ENCODE results near the gene ATL2.

ATL2 gene

DNA sequence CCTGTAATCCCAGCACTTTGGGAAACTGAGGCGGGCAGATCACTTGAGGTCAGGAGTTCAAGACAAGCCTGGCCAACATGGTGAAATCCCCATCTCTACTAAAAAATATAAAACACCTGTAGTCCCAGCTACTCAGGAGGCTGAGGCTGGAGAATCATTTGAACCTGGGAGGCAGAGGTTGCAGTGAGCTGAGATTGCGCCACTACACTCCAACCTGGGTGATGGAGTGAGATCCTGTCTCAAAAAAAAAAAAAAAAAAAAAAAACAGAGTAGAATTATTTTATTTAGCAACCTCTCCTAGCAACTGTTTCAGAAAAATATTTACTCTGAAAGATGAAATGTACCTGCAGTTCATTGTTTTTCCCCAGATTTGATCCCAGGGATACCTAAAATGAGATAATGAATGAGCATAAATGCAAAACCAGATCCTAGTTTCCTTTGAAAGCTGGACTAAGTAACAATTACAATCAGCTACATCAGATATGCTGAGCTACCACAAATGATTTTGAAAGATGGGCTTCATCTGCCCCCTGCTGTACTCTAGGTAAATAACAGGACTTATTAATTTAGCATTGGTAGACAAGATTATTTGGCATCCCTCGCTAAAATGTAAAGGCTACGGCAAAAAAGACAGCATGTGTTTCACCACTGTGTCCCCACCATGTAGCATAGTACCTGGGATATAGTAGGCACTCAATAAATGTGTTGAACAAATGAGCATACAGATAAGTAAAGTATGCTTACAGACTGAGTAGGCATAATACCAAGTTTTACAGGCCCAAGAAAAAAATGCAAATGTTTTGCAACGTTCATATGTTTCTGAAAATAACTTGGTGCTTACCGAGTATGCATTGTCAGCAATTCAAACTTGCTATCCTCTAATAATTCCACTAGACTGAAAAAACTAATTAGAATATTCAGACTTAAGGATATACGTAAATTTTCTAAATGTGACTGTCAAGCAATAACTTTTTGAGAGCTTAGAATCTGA is 102.5 kb downstream of the ATL2 start:
- peaks cover 3% of the 10 kb centered on the region for H3K4me1 ChIP-seq (ENCODE audit: insufficient read depth, low read length, poor library complexity, severe bottlenecking)
- H3K4me2 ChIP-seq (ENCODE audit: low read depth, low read length, poor library complexity, severe bottlenecking), result no peak overlapping the region
- H3K79me2 ChIP-seq (ENCODE audit: insufficient read depth, low read length), result no peaks in the 10 kb centered on the region
- TF ChIP-seq EZH2phosphoT487 (IDR thresholded peaks at IDR 0.05; ENCODE audit: borderline replicate concordance), result no peak
- TF ChIP-seq, protein P1, sequence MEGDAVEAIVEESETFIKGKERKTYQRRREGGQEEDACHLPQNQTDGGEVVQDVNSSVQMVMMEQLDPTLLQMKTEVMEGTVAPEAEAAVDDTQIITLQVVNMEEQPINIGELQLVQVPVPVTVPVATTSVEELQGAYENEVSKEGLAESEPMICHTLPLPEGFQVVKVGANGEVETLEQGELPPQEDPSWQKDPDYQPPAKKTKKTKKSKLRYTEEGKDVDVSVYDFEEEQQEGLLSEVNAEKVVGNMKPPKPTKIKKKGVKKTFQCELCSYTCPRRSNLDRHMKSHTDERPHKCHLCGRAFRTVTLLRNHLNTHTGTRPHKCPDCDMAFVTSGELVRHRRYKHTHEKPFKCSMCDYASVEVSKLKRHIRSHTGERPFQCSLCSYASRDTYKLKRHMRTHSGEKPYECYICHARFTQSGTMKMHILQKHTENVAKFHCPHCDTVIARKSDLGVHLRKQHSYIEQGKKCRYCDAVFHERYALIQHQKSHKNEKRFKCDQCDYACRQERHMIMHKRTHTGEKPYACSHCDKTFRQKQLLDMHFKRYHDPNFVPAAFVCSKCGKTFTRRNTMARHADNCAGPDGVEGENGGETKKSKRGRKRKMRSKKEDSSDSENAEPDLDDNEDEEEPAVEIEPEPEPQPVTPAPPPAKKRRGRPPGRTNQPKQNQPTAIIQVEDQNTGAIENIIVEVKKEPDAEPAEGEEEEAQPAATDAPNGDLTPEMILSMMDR (conservative IDR thresholded peaks at IDR 0.05; ENCODE audit: low read length), result peak; percentile 78
- no peaks in the 10 kb centered on the region for H3K36me3 ChIP-seq (ENCODE audit: insufficient read depth, low read length)
- H3F3A ChIP-seq (ENCODE audit: low read depth), result no peaks in the 10 kb centered on the region
- H3K27me3 ChIP-seq (ENCODE audit: insufficient read depth, low read length, poor library complexity, severe bottlenecking), result no peaks in the 10 kb centered on the region
- no peak overlapping the region for H3K4me3 ChIP-seq (ENCODE audit: low read length, poor library complexity, severe bottlenecking)
- no peaks in the 10 kb centered on the region for H4K20me1 ChIP-seq (ENCODE audit: insufficient read depth, low read length, poor library complexity, severe bottlenecking)
- H3K9me2 ChIP-seq (replicated peaks; ENCODE audit: low read depth, low read length), result no peaks in the 10 kb centered on the region
- H3K9ac ChIP-seq (ENCODE audit: low read depth, low read length, poor library complexity, severe bottlenecking), result no peak overlapping the region
- H3K9me3 ChIP-seq (ENCODE audit: insufficient read depth, low read depth, low read length), result no peaks in the 10 kb centered on the region
- no peak overlapping the region for H2AFZ ChIP-seq (ENCODE audit: low read length)

DNA sequence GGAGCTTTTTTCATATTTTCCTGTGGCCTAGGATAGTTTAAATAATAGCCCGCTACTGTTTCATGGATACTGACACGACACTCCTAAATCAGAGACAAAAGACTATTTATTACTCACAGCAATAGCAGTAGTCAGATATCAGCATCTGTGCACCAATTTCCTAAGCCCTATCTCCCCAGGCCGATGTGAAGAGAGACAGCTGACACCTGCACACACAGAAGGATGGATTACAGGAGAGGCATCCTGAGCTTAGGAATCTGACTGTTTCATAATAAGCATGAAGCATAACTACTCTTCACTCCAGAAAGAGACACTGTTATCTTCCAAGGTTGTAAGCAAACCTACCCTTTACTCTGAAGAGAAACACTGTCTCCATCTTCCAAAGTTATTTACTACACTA is 105.4 kb downstream of the ATL2 start:
- no peak overlapping the region for H3K4me2 ChIP-seq (ENCODE audit: low read depth, low read length, poor library complexity, severe bottlenecking)

DNA sequence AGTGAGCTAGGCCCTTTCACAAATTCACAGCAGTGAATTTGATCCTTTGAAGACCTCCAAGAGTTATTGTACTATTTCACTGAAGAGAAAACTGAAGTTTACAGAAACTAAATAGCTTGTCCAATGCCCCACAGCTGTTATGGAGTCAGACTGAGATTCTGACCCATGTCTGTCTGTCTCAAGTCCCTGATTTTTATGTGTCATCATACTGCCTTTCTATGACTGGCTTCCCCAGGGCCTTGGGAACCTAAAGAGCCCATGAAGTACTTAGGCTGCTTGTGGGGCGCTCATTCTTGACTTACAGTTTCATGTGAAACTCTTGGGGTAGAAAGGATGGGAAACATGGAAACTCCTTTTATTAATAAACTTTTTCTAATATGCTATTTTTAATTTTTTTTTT is 107.7 kb downstream of the ATL2 start:
- no peak overlapping the region for H2AFZ ChIP-seq (ENCODE audit: low read length)
- no peaks in the 10 kb centered on the region for H3K27me3 ChIP-seq (ENCODE audit: insufficient read depth, low read length, poor library complexity, severe bottlenecking)
- H3K4me3 ChIP-seq (ENCODE audit: low read length, poor library complexity, severe bottlenecking), result no peak overlapping the region
- no peak overlapping the region for H3K9ac ChIP-seq (ENCODE audit: low read depth, low read length, poor library complexity, severe bottlenecking)
- H3K4me1 ChIP-seq (ENCODE audit: insufficient read depth, low read length, poor library complexity, severe bottlenecking), result peaks cover 6% of the 10 kb centered on the region
- no peaks in the 10 kb centered on the region for H3K79me2 ChIP-seq (ENCODE audit: insufficient read depth, low read length)
- no peaks in the 10 kb centered on the region for H4K20me1 ChIP-seq (ENCODE audit: insufficient read depth, low read length, poor library complexity, severe bottlenecking)
- H3F3A ChIP-seq (ENCODE audit: low read depth), result no peaks in the 10 kb centered on the region
- no peak overlapping the region for H3K4me2 ChIP-seq (ENCODE audit: low read depth, low read length, poor library complexity, severe bottlenecking)
- no peaks in the 10 kb centered on the region for H3K36me3 ChIP-seq (ENCODE audit: insufficient read depth, low read length)
- TF ChIP-seq, protein P1 (conservative IDR thresholded peaks at IDR 0.05; ENCODE audit: low read length), result no peak
- no peaks in the 10 kb centered on the region for H3K9me3 ChIP-seq (ENCODE audit: insufficient read depth, low read depth, low read length)
- no peaks in the 10 kb centered on the region for H3K9me2 ChIP-seq (replicated peaks; ENCODE audit: low read depth, low read length)

More for the DNA sequence above, 105.4 kb downstream of the ATL2 start:
- TF ChIP-seq EZH2phosphoT487 (IDR thresholded peaks at IDR 0.05; ENCODE audit: borderline replicate concordance), result no peak
- TF ChIP-seq, protein P1 (conservative IDR thresholded peaks at IDR 0.05; ENCODE audit: low read length), result no peak
- Histone ChIP-seq H4K20me1 (ENCODE audit: insufficient read depth, low read length, poor library complexity, severe bottlenecking) (no peaks in the 10 kb centered on the region), H3K9ac (ENCODE audit: low read depth, low read length, poor library complexity, severe bottlenecking) (no peak overlapping the region), H3K9me3 (ENCODE audit: insufficient read depth, low read depth, low read length) (no peaks in the 10 kb centered on the region), H3K79me2 (ENCODE audit: insufficient read depth, low read length) (no peaks in the 10 kb centered on the region), H3K9me2 (replicated peaks; ENCODE audit: low read depth, low read length) (no peaks in the 10 kb centered on the region), H3K27me3 (ENCODE audit: insufficient read depth, low read length, poor library complexity, severe bottlenecking) (no peaks in the 10 kb centered on the region), H2AFZ (ENCODE audit: low read length) (no peak overlapping the region), H3F3A (ENCODE audit: low read depth) (no peaks in the 10 kb centered on the region), H3K4me1 (ENCODE audit: insufficient read depth, low read length, poor library complexity, severe bottlenecking) (peaks cover 3% of the 10 kb centered on the region), H3K4me3 (ENCODE audit: low read length, poor library complexity, severe bottlenecking) (no peak overlapping the region), H3K36me3 (ENCODE audit: insufficient read depth, low read length) (no peaks in the 10 kb centered on the region)
